Measurements from ENCODE around the gene CTIF. TPM values are rescaled to one million over a fixed set of nuclear protein-coding genes. Genes with fewer than 3 reads are reported as not detected.
A peak's percentile ranks its signal among the peaks of the same experiment; 100 is the strongest.

The CTIF gene
- total RNA-seq, 1 donor from 2014 or later, result 14.0 TPM

GRCh38 chr18:48735080-48735676 lies 196.3 kb downstream of the CTIF start:
- no peak for ATAC-seq

GRCh38 chr18:48735681-48736255 lies 196.9 kb downstream of the CTIF start:
- ATAC-seq, result no peak

GRCh38 chr18:48736321-48737260 lies 197.8 kb downstream of the CTIF start:
- ATAC-seq, result no peak

- ATAC-seq, result no peak
These were observed 200.6 kb downstream of the CTIF start for GRCh38 chr18:48739266-48740067.

GRCh38 chr18:48740068-48740440 lies 201.2 kb downstream of the CTIF start:
- no peak for ATAC-seq

GRCh38 chr18:48740851-48741485 lies 202.1 kb downstream of the CTIF start:
- no peak for ATAC-seq

- no peak for ATAC-seq
These were observed 203.0 kb downstream of the CTIF start for GRCh38 chr18:48741866-48742265.

- ATAC-seq, result no peak
These were observed 203.5 kb downstream of the CTIF start for GRCh38 chr18:48742304-48742703.

- no peak for ATAC-seq
These were observed 204.1 kb downstream of the CTIF start for GRCh38 chr18:48742706-48743475.

- no peak for ATAC-seq
These were observed 205.1 kb downstream of the CTIF start for GRCh38 chr18:48743886-48744285.

- ATAC-seq, result no peak
These were observed 206.5 kb downstream of the CTIF start for GRCh38 chr18:48745293-48745692.

- ATAC-seq, result peak; percentile 50
These were observed 210.9 kb downstream of the CTIF start for GRCh38 chr18:48749768-48750167.

GRCh38 chr18:48750485-48751175 lies 211.8 kb downstream of the CTIF start:
- ATAC-seq, result no peak

- ATAC-seq, result no peak
These were observed 213.1 kb downstream of the CTIF start for GRCh38 chr18:48751727-48752468.

GRCh38 chr18:48752478-48752877 lies 213.6 kb downstream of the CTIF start:
- ATAC-seq, result no peak

GRCh38 chr18:48752928-48753327 lies 214.1 kb downstream of the CTIF start:
- no peak for ATAC-seq

GRCh38 chr18:48753691-48754090 lies 214.9 kb downstream of the CTIF start:
- no peak for ATAC-seq

- no peak for ATAC-seq
These were observed 215.7 kb downstream of the CTIF start for GRCh38 chr18:48754559-48754958.

GRCh38 chr18:48754993-48755473 lies 216.2 kb downstream of the CTIF start:
- ATAC-seq, result no peak
